C4-2B (cell line): ENCODE data around the gene SLC36A1.
"Not testable (repeated sequence)": the region's sequence is repeated elsewhere in the genome, so short reads cannot be mapped to it uniquely, and the experiment has no call there.

Experiments
- CTCF ChIP-seq: fragments of 450-650 bp; conservative IDR thresholded peaks from 2 replicates; pipeline ENCODE4 v1.5.1; 2017; ENCODE audit warnings: mild to moderate bottlenecking
- ZFX ChIP-seq: fragments of 450-650 bp; IDR thresholded peaks from 2 replicates; pipeline ENCODE4 v1.6.1; 2017

DNA sequence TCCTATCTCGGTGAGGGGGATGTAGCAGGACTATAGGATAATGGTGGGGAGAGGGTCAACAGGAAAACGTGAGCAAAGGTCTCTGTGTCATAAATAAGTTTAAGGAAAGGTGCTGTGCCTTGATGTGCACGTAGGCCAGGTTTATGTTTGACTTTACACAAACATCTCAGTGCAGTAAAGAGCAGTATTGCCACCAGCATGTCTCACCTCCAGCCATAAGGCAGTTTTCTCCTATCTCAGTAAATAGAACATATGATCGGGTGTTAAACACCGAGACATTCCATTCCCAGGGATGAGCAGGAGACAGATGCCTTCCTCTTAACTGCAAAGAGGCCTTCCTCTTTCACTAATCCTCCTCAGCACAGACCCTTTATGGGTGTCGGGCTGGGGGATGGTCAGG, 21.1 kb upstream of the SLC36A1 start:
- not testable (repeated sequence) for TF ChIP-seq CTCF, ZFX
